Measurements from ENCODE around the gene CAMSAP2.

Gene CAMSAP2

DNA sequence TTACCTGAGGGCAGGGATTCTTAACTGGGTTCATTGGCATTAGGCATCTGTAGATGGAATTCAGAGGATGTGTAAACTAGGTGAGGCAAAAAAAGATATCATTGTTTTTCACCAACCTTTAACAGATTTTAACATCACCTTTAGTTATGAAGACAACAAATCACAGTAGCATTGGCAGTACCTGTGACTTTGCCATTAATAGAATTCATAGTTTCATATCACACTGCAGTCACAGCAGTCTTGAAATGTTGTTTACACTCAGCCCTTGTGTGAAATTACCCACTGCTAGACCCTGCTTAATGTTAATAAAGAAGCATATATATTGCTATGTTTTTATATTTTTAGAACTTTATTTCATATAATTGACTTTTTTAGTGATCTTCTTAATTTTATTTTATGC is 154.3 kb downstream of the CAMSAP2 start:
- DNase-seq (ENCODE audit: low read depth) = no peak
- H3K4me3 ChIP-seq (ENCODE audit: control insufficient read depth, low read depth, low read length) = no peak overlapping the region

DNA sequence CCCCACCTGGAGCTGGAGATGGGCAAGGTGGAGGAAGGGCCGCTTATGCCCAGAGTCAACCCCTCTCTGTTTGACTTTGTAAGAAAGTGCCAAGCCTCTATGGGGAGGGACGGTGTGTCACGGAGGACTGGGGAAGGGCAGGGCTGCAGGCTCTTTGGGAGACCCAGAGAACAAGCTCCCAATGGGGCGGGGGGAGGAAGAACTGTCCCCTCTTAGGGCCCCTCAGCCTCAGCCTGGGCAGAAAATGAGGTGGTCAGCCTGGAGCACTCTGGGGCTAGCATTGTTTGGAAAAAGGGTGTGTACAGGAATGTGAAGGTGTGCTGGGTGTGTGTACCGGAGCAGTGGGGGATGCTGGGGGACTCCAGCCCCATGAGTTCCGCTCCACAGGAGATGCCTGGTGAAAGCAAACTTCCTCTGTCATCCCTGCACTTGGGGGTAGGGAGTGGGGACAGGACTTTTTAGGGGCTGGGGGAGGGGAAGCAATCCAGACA is 154.8 kb downstream of the CAMSAP2 start:
- H3K4me3 ChIP-seq (ENCODE audit: control insufficient read depth, low read depth, low read length) = no peak overlapping the region
- TF ChIP-seq, protein P1, sequence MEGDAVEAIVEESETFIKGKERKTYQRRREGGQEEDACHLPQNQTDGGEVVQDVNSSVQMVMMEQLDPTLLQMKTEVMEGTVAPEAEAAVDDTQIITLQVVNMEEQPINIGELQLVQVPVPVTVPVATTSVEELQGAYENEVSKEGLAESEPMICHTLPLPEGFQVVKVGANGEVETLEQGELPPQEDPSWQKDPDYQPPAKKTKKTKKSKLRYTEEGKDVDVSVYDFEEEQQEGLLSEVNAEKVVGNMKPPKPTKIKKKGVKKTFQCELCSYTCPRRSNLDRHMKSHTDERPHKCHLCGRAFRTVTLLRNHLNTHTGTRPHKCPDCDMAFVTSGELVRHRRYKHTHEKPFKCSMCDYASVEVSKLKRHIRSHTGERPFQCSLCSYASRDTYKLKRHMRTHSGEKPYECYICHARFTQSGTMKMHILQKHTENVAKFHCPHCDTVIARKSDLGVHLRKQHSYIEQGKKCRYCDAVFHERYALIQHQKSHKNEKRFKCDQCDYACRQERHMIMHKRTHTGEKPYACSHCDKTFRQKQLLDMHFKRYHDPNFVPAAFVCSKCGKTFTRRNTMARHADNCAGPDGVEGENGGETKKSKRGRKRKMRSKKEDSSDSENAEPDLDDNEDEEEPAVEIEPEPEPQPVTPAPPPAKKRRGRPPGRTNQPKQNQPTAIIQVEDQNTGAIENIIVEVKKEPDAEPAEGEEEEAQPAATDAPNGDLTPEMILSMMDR (IDR thresholded peaks at IDR 0.05; ENCODE audit: control insufficient read depth, insufficient read depth, low read depth, low read length, missing control alignments) = no peak
- DNase-seq (ENCODE audit: low read depth) = no peak

More for the DNA sequence above, 154.3 kb downstream of the CAMSAP2 start:
- TF ChIP-seq, protein P1 (IDR thresholded peaks at IDR 0.05; ENCODE audit: control insufficient read depth, insufficient read depth, low read depth, low read length, missing control alignments) = no peak

- no peak within 1 kb of the TSS for H3K4me3 ChIP-seq (ENCODE audit: control insufficient read depth, low read depth, low read length)
- no peak for DNase-seq (ENCODE audit: low read depth)
- TF ChIP-seq, protein P1 (IDR thresholded peaks at IDR 0.05; ENCODE audit: control insufficient read depth, insufficient read depth, low read depth, low read length, missing control alignments) = no peak
Measured at GRCh38 chr1:200894712-200895442, 156.2 kb downstream of the CAMSAP2 start, which contains the start of gene INAVA. Gene INAVA (plus strand): TSS chr1:200894900. CDS start chr1:200898401, 3,501 bp downstream.

GRCh38 chr1:200895443-200895789 is 156.7 kb downstream of the CAMSAP2 start:
- H3K4me3 ChIP-seq (ENCODE audit: control insufficient read depth, low read depth, low read length) = no peak overlapping the region
- TF ChIP-seq, protein P1 (IDR thresholded peaks at IDR 0.05; ENCODE audit: control insufficient read depth, insufficient read depth, low read depth, low read length, missing control alignments) = no peak

DNA sequence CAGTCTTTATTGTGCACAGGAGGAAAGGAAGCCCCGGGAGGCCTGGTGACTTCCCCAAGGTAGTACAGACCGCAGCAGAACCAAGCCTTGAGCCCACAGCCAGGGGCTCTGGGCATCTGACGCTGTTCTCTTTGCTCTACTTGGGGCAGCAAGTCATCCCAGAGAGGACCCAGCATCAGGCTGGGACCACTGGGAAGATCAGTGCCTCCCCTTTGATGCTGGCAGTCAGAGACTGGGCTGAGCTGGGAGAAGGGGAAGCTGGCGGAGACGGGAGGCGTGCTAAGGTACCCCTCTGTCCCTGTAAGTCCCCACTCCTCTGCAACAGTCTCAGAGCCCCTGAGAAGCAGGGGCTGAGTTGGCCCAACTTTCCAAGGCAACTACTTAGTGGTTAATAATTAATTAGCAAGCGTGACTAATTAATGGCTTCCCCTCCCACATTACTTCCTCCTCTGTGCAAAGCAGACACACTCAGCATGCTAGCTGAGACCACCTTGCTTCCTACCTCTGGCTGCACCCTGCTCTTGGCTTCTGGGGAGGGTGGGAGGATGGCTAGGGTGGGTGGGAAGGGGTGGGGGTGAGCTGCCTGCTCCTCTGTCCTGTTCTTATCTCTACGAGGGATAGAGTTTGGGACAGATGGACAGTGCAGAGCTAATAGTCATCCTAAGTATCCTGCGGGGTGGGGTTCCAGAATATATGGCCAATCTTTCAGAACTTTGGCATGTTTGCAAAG is 157.3 kb downstream of the CAMSAP2 start:
- TF ChIP-seq, protein P1 (IDR thresholded peaks at IDR 0.05; ENCODE audit: control insufficient read depth, insufficient read depth, low read depth, low read length, missing control alignments) = no peak
- no peak for DNase-seq (ENCODE audit: low read depth)
- no peak overlapping the region for H3K4me3 ChIP-seq (ENCODE audit: control insufficient read depth, low read depth, low read length)

More at GRCh38 chr1:200895443-200895789, 156.7 kb downstream of the CAMSAP2 start:
- no peak for DNase-seq (ENCODE audit: low read depth)

GRCh38 chr1:200896531-200897196 is 158.0 kb downstream of the CAMSAP2 start:
- TF ChIP-seq, protein P1 (IDR thresholded peaks at IDR 0.05; ENCODE audit: control insufficient read depth, insufficient read depth, low read depth, low read length, missing control alignments) = no peak
- H3K4me3 ChIP-seq (ENCODE audit: control insufficient read depth, low read depth, low read length) = no peak overlapping the region
- DNase-seq (ENCODE audit: low read depth) = no peak

All from AG09309 (cell line).